Pancreas (tissue), 10 donors: ENCODE results near the gene NR3C2. TPM values are rescaled to one million over a fixed set of nuclear protein-coding genes. Genes with fewer than 3 reads are reported as not detected.

Experiments
- ATAC-seq, 4 donors: fragments of 200-7000 bp; cut with Tn5 transposase; one replicate each; pipeline versions ENCODE4 v1.8.0 to v1.9.1; 2020; ENCODE audit warnings: mild to moderate bottlenecking in 4 of 4, moderate library complexity in 4 of 4
- DNase-seq, 6 donors: peaks; one replicate each; pipeline ENCODE4 v3.0.0-alpha.2; 2020
- FAIRE-seq: peaks from 2 replicates; lab custom pipeline; 2012; peaks lifted over from hg19 to GRCh38; lab: Jason Lieb, UNC
- H3K27ac ChIP-seq, 4 donors: fragments of 200-600 bp; sonication (generic); 1 replicate in 3 of 4; 2 replicates in 1 of 4; pipeline versions ENCODE4 v1.5.0 to v1.8.0; 2020
- H3K27me3 ChIP-seq, 4 donors: fragments of 200-600 bp; one replicate each; pipeline ENCODE4 v1.8.0; 2021
- H3K36me3 ChIP-seq, 3 donors: fragments of 200-600 bp; sonication (generic) in 1 of 3; one replicate each; pipeline versions ENCODE4 v1.5.0 to v1.8.0; 2020 to 2021
- H3K4me1 ChIP-seq, 3 donors: fragments of 200-600 bp; one replicate each; pipeline ENCODE4 v1.8.0; 2021
- H3K4me3 ChIP-seq, 4 donors: fragments of 200-600 bp; sonication (generic) in 2 of 4; one replicate each; pipeline versions ENCODE4 v1.5.0 to v1.8.0; 2020 to 2021
- H3K9me3 ChIP-seq, 4 donors: fragments of 200-600 bp; one replicate each; pipeline ENCODE4 v1.8.0; 2021
- WGBS, 2 donors: extraction: QIAGEN DNeasy Blood & Tissue Kit; methylation state at CpG; one replicate each; pipeline ENCODE4 v1.1.7; 2013; 5-methylcytosine and 5-hydroxymethylcytosine counted together
- intact Hi-C, 3 donors: fragments of 100-400 bp; cut with DNase I; formaldehyde crosslinking; loops; one replicate each; pipeline versions ENCODE4 v1.11.1 to v1.14.2; 2022
- polyA plus RNA-seq, 2 donors: library from polyadenylated mRNA; stranded (reverse); fragments of 200-250 nt; gene quantifications; one replicate each; pipeline ENCODE4 v1.2.3, GENCODE V29; 2013
- total RNA-seq, 6 donors: library from RNA; stranded (reverse); fragmentation: NEBNext Ultra II Directional in 4 of 6; extraction: Animal tissue kit (Norgen Biotek cat#: 25700) in 4 of 6; gene quantifications; one replicate each; pipeline versions ENCODE4 v1.2.1 to v1.2.4, GENCODE V29; 2021 to 2023
- TF ChIP-seq, protein P1 (sequence below), 4 donors: fragments of 200-600 bp; sonication (generic) in 3 of 4; IDR thresholded peaks; one replicate each; pipeline versions ENCODE4 v1.5.0 to v1.8.0; 2021; ENCODE audit warnings: antibody characterized with exemption in 4 of 4
- donor health status: healthy with polysubstance abuse.
- donor health status: DM: no; HTN: no; CAD: no; lungs with moderate emphysema.
- donor health status: DM: no; HTN: no; CAD: no.
- donor health status: control.
- donor health status: control.
- donor health status: Bipolar disorder and iron deficiency.
- donor health status: DM: yes; HTN: yes; CAD: no.
- donor health status: DM: no; HTN: no; CAD: no.
- donor health status: DM: no; HTN: no; CAD: no.
- donor health status: DM: yes; HTN: yes; CAD: no.

The NR3C2 gene
- total and polyA plus RNA-seq, 8 donors, result 2.5 to 15.7 (median 12.5) TPM

DNA sequence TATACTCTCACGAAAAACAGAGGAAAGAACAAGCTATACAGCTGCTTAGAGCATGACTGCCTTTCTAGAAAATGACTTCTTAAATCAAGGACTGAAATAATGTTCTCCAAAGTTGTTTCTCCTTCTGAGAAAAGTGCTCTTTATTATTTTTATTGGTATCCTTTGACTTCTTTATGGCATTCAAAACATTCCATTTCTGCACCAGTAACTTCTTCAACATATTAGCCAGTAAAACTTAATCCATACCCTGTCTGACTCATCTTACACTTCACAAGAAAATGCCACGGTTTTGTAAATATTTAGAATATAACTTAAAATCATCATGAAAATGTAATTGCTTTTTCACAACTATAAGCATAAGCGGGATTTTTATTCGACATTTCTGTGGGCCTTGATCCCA lies 180.4 kb downstream of the NR3C2 start:
- WGBS, 2 donors, result 66 to 76% methylated on average over 4 of the region's 4 CpGs
- Histone ChIP-seq H3K4me3 (no peak overlapping the region), H3K27ac (no peak overlapping the region), H3K36me3 (no peaks in the 10 kb centered on the region), H3K4me1 (peaks cover 8 to 19% (median 12%) of the 10 kb centered on the region in 3 donors), H3K9me3 (no peaks in the 10 kb centered on the region), H3K27me3 (no peaks in the 10 kb centered on the region)
- FAIRE-seq (no peak), ATAC-seq (no peak), DNase-seq (no peak)
- TF ChIP-seq, protein P1, sequence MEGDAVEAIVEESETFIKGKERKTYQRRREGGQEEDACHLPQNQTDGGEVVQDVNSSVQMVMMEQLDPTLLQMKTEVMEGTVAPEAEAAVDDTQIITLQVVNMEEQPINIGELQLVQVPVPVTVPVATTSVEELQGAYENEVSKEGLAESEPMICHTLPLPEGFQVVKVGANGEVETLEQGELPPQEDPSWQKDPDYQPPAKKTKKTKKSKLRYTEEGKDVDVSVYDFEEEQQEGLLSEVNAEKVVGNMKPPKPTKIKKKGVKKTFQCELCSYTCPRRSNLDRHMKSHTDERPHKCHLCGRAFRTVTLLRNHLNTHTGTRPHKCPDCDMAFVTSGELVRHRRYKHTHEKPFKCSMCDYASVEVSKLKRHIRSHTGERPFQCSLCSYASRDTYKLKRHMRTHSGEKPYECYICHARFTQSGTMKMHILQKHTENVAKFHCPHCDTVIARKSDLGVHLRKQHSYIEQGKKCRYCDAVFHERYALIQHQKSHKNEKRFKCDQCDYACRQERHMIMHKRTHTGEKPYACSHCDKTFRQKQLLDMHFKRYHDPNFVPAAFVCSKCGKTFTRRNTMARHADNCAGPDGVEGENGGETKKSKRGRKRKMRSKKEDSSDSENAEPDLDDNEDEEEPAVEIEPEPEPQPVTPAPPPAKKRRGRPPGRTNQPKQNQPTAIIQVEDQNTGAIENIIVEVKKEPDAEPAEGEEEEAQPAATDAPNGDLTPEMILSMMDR (IDR thresholded peaks at IDR 0.05), result no peak
- intact Hi-C loops, result no loop called here

DNA sequence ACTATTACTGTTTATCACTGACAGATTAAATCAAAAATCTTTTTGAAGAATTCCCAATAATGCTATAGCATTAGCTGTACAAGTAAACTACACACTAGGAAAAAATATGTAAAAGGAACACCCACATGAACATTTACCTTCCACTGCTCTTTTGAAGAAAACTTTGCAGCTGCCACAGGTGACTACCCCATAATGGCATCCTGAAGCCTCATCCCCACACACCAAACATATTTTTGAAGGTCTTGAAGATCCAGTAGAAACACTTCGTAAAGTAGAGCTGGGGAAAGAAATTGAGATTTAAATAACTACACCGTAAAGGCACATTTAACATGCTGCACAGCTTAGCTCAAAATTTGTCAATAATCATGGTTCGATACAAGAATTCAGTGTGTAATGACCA lies 182.4 kb downstream of the NR3C2 start:
- intact Hi-C loops, result no loop called here
- DNase-seq (no peak), ATAC-seq (no peak), FAIRE-seq (no peak)
- no peak overlapping the region for H3K27ac ChIP-seq
- no peak overlapping the region for H3K4me3 ChIP-seq
- H3K36me3 ChIP-seq, result no peaks in the 10 kb centered on the region
- no peaks in the 10 kb centered on the region for H3K9me3 ChIP-seq
- TF ChIP-seq, protein P1 (IDR thresholded peaks at IDR 0.05), result no peak
- 91 to 92% methylated on average over 3 of the region's 3 CpGs for WGBS, 2 donors
- no peaks in the 10 kb centered on the region for H3K27me3 ChIP-seq
- peaks cover under 1 to 21% (median 3%) of the 10 kb centered on the region in 3 donors for H3K4me1 ChIP-seq

DNA sequence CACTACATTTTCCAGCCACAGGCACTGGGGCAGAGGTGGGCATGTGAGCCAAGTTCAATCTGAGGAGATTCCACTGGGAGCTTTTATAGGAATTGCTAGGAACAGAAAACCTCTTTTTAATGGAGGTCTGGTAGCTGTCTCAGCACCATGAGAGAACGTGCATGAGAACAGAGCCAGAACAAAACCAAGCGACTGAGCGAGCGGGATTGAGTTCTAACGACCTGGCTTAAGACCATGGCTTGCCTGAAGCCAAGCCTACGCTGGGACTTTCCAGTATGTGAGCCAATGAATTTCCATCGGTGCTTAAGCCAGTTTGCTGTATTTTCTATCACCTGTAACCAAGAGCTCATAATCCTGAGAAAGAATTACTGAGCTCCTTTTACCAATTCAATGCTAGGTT lies 183.7 kb downstream of the NR3C2 start:
- peaks cover 0 to 27% (median 0%) of the 10 kb centered on the region in 3 donors for H3K4me1 ChIP-seq
- H3K27ac ChIP-seq, result no peak overlapping the region
- DNase-seq (no peak), ATAC-seq (peak in 1 of 4 donors; percentile 20), FAIRE-seq (no peak)
- H3K27me3 ChIP-seq, result no peaks in the 10 kb centered on the region
- no peaks in the 10 kb centered on the region for H3K9me3 ChIP-seq
- no peaks in the 10 kb centered on the region for H3K36me3 ChIP-seq
- TF ChIP-seq, protein P1 (IDR thresholded peaks at IDR 0.05), result no peak
- WGBS, 2 donors, result 85 to 94% methylated on average over 7 of the region's 7 CpGs
- no peak overlapping the region for H3K4me3 ChIP-seq
- intact Hi-C loops, result no loop called here

DNA sequence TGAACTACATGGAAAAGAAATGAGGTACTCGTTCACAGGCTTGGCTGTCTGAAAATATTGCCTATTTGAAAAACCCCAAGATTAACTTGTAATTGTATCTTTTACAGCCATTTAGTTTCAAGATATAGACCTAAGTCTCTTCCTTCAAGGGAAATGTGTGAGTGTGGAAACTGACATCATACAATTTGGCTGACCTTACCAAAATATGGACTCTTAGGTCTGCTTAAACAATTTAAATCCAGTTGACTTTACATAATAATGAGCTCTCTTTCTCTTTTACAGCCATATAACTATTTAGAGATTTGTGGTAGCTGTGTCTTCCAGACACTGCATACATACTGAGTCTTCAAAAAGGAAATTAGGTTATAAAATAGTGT lies 186.9 kb downstream of the NR3C2 start:
- Histone ChIP-seq H3K27ac (no peak overlapping the region), H3K9me3 (no peaks in the 10 kb centered on the region), H3K27me3 (no peaks in the 10 kb centered on the region), H3K36me3 (no peaks in the 10 kb centered on the region), H3K4me3 (no peak overlapping the region), H3K4me1 (peaks cover 0 to 17% (median 0%) of the 10 kb centered on the region in 3 donors)
- WGBS, 2 donors, result 78 to 80% methylated on average over 1 of the region's 1 CpG
- ATAC-seq, result peak in 1 of 4 donors; percentile 24
- no peak for DNase-seq
- FAIRE-seq, result no peak
- intact Hi-C loops, result no loop called here
- TF ChIP-seq, protein P1 (IDR thresholded peaks at IDR 0.05), result no peak

DNA sequence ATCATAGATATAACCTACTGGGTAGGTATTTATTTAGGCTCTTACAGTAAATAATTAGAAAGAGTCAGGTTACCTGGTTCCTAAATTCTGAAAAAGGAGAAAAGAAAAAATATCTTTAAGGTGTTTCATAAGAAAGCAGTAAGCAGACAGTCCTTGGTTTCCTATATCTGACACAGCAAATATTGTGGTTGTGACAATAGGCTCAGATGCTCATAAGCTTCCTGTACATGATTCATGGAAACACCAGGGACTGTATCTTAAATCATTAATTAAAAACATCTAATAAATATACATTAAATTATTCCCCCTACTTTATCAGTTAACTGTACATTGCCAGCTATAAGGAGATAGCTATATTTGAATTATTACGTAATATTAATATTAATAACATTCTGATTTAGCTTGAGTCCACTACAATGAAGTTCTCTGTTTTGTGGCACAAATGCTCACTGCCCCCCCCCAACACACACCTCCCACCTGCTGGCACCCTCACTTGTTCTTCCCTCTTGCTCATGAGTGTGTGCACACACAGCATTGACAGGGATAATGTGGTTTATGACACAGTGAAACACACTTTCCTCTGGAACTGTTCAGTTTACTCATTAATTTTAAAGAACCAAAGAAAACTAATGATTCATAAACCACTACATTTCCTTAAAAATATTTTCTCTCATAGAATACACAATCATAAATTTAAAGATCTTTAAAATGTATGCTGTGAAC lies 187.4 kb downstream of the NR3C2 start:
- intact Hi-C loops, result no loop called here
- Histone ChIP-seq H3K27ac (no peak overlapping the region), H3K9me3 (no peaks in the 10 kb centered on the region), H3K4me1 (peaks cover 0 to 17% (median 0%) of the 10 kb centered on the region in 3 donors), H3K4me3 (no peak overlapping the region), H3K36me3 (no peaks in the 10 kb centered on the region), H3K27me3 (no peaks in the 10 kb centered on the region)
- TF ChIP-seq, protein P1 (IDR thresholded peaks at IDR 0.05), result no peak
- ATAC-seq, result peak; percentile 22 to 48 (median 28)
- FAIRE-seq, result no peak
- 94 to 95% methylated on average over 1 of the region's 1 CpG for WGBS, 2 donors
- no peak for DNase-seq
